22Rv1 (cell line): Measurements from ENCODE around the gene LIN52.

Source experiments
- CTCF ChIP-seq: fragments of 450-650 bp; IDR thresholded peaks from 2 replicates; pipeline ENCODE4 v1.5.1; 2017; ENCODE audit warnings: mild to moderate bottlenecking
- ZFX ChIP-seq: fragments of 450-650 bp; IDR thresholded peaks from 2 replicates; pipeline ENCODE4 v1.6.1; 2017; ENCODE audit warnings: antibody characterized with exemption, borderline replicate concordance

GRCh38 chr14:74179856-74180255 is 95.1 kb downstream of the LIN52 start:
- TF ChIP-seq CTCF: no peak
- TF ChIP-seq ZFX: no peak
